ENCODE results near the gene TERT.

The TERT gene

GRCh38 chr5:1244976-1245375 lies 49.9 kb downstream of the TERT start:
- TF ChIP-seq CTCF (tag by site-specific recombination; IDR thresholded peaks at IDR 0.05): 0 out of 2 replicates have a peak, but pooled peaks have one; percentile 19
- TF ChIP-seq ZFP41 (tag by site-specific recombination; IDR thresholded peaks at IDR 0.05; ENCODE audit: borderline replicate concordance): no peak
- Histone ChIP-seq H3K36me3 (ENCODE audit: control insufficient read depth in 2 of 2, insufficient read depth in 1 of 2, low read length in 2 of 2) (no peaks in the 10 kb centered on the region), H3K4me3 (ENCODE audit: low read depth, low read length) (no peak overlapping the region), H3K9me3 (ENCODE audit: control insufficient read depth, insufficient read depth, low read depth, low read length) (no peaks in the 10 kb centered on the region), H3K4me1 (ENCODE audit: control insufficient read depth, insufficient read depth, low read length) (no peaks in the 10 kb centered on the region), H3K27ac (ENCODE audit: extremely low read depth, low read depth, low read length) (no peak overlapping the region)
- POLR2A ChIA-PET: no interaction called here
- CTCF ChIA-PET: no interaction called here

DNA sequence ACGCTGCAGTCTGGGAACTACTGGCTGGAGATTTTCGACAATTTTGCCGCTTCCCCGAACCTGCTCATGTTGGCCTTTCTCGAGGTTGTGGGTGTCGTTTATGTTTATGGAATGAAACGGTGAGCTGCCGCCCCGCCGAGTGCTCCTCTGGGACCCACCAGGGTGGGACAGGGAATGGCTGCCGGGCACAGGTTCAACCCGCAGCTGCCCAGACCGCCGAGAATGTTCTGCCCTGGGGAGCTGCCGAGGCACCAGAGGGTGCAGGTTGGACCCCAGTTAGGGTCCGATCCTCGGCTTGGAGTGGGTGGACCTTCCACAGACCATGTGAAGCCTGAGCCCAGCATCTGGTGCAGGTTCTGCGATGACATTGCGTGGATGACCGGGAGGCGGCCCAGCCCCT lies 50.6 kb downstream of the TERT start:
- Histone ChIP-seq H3K27ac (ENCODE audit: extremely low read depth, low read depth, low read length) (no peak overlapping the region), H3K9me3 (ENCODE audit: control insufficient read depth, insufficient read depth, low read depth, low read length) (no peaks in the 10 kb centered on the region), H3K4me1 (ENCODE audit: control insufficient read depth, insufficient read depth, low read length) (no peaks in the 10 kb centered on the region), H3K4me3 (ENCODE audit: low read depth, low read length) (no peak overlapping the region), H3K36me3 (ENCODE audit: control insufficient read depth in 2 of 2, insufficient read depth in 1 of 2, low read length in 2 of 2) (no peaks in the 10 kb centered on the region)
- ChIA-PET CTCF (no interaction called here), POLR2A (no interaction called here)
- TF ChIP-seq ZNF660 (tag by site-specific recombination; IDR thresholded peaks at IDR 0.05): no peak
- TF ChIP-seq ZNF280C (tag by site-specific recombination; IDR thresholded peaks at IDR 0.05): no peak
- TF ChIP-seq, protein P1, sequence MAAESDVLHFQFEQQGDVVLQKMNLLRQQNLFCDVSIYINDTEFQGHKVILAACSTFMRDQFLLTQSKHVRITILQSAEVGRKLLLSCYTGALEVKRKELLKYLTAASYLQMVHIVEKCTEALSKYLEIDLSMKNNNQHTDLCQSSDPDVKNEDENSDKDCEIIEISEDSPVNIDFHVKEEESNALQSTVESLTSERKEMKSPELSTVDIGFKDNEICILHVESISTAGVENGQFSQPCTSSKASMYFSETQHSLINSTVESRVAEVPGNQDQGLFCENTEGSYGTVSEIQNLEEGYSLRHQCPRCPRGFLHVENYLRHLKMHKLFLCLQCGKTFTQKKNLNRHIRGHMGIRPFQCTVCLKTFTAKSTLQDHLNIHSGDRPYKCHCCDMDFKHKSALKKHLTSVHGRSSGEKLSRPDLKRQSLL (tag by site-specific recombination; IDR thresholded peaks at IDR 0.05): no peak
- TF ChIP-seq OSR2 (tag by site-specific recombination; IDR thresholded peaks at IDR 0.05): no peak
- TF ChIP-seq, protein P2, sequence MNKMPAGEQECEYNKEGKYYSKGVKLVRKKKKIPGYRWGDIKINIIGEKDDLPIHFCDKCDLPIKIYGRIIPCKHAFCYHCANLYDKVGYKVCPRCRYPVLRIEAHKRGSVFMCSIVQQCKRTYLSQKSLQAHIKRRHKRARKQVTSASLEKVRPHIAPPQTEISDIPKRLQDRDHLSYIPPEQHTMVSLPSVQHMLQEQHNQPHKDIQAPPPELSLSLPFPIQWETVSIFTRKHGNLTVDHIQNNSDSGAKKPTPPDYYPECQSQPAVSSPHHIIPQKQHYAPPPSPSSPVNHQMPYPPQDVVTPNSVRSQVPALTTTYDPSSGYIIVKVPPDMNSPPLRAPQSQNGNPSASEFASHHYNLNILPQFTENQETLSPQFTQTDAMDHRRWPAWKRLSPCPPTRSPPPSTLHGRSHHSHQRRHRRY (tag by site-specific recombination; IDR thresholded peaks at IDR 0.05): no peak
- no peak for TF ChIP-seq ZNF600 (tag by site-specific recombination; IDR thresholded peaks at IDR 0.05)
- no peak for TF ChIP-seq ZNF341 (tag by site-specific recombination; IDR thresholded peaks at IDR 0.05; ENCODE audit: low read depth)
- no peak for TF ChIP-seq PRDM1 (tag by site-specific recombination; IDR thresholded peaks at IDR 0.05)
- no peak for TF ChIP-seq ZNF776 (tag by site-specific recombination; IDR thresholded peaks at IDR 0.05; ENCODE audit: borderline replicate concordance)
- no peak for TF ChIP-seq ZNF530 (tag by site-specific recombination; IDR thresholded peaks at IDR 0.05; ENCODE audit: low read depth)
- TF ChIP-seq ZNF311 (tag by site-specific recombination; IDR thresholded peaks at IDR 0.05; ENCODE audit: borderline replicate concordance): no peak
- no peak for TF ChIP-seq ZNF221 (tag by site-specific recombination; IDR thresholded peaks at IDR 0.05; ENCODE audit: borderline replicate concordance)
- TF ChIP-seq, protein P3, sequence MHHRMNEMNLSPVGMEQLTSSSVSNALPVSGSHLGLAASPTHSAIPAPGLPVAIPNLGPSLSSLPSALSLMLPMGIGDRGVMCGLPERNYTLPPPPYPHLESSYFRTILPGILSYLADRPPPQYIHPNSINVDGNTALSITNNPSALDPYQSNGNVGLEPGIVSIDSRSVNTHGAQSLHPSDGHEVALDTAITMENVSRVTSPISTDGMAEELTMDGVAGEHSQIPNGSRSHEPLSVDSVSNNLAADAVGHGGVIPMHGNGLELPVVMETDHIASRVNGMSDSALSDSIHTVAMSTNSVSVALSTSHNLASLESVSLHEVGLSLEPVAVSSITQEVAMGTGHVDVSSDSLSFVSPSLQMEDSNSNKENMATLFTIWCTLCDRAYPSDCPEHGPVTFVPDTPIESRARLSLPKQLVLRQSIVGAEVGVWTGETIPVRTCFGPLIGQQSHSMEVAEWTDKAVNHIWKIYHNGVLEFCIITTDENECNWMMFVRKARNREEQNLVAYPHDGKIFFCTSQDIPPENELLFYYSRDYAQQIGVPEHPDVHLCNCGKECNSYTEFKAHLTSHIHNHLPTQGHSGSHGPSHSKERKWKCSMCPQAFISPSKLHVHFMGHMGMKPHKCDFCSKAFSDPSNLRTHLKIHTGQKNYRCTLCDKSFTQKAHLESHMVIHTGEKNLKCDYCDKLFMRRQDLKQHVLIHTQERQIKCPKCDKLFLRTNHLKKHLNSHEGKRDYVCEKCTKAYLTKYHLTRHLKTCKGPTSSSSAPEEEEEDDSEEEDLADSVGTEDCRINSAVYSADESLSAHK (tag by site-specific recombination; IDR thresholded peaks at IDR 0.05): no peak
- TF ChIP-seq ZNF513 (tag by site-specific recombination; IDR thresholded peaks at IDR 0.05): no peak
- no peak for TF ChIP-seq GFI1B (tag by site-specific recombination; IDR thresholded peaks at IDR 0.05)
